Posterior vena cava (tissue), 2 donors: ENCODE results near the gene CCT6B. TPM values are rescaled to one million over a fixed set of nuclear protein-coding genes. Genes with fewer than 3 reads are reported as not detected.
A peak's percentile ranks its signal among the peaks of the same experiment; 100 is the strongest.
"Not testable (repeated sequence)": the region's sequence is repeated elsewhere in the genome, so short reads cannot be mapped to it uniquely, and the experiment has no call there.

ENCODE experiments used
- DNase-seq: peaks from one replicate; pipeline ENCODE4 v3.0.0-alpha.2; 2020; ENCODE audit warnings: low spot score
- intact Hi-C, 2 donors: fragments of 100-400 bp; cut with DNase I; formaldehyde crosslinking; loops; one replicate each; pipeline versions ENCODE4 v1.14.1 to v1.14.2; 2022 to 2023
- total RNA-seq, 2 donors: library from RNA; stranded (reverse); fragmentation: NEBNext Ultra II Directional; extraction: Animal tissue kit (Norgen Biotek cat#: 25700); gene quantifications; one replicate each; pipeline ENCODE4 v1.2.1, GENCODE V29; 2021
- donor health status: DM: yes; HTN: yes; CAD: no.
- donor health status: DM: yes; HTN: yes; CAD: no.

CCT6B gene
- total RNA-seq, 2 donors from 2014 or later = 1.8 to 2.4 TPM

DNA sequence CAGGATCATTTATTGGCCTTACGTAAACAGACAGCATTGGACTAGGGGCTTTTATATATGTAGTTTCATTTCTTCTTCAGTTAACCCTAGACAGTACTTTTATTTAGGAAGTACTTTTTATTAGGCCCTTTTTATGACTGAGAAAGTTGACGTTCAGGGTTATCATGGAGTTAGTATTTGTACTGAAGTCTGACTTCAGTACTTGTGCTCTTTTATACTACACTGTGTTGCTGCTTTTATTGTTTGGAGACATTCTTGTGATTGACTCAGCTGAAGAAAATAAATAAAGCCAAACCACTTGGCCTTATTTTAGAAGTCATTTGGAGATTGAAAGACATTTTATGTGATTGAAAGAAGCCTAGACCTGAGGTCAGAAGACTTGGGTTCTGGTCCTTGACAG, 26.0 kb upstream of the CCT6B start:
- no peak for DNase-seq
- intact Hi-C loops = loop anchor here in 1 of 2 donors (2.0 kb wide), 1 partner anchor 52 kb away; no protein-coding TSS in a partner anchor

- intact Hi-C loops = no loop called here
- DNase-seq = no peak
These were observed 20.4 kb upstream of the CCT6B start for GRCh38 chr17:34981538-34982241.

GRCh38 chr17:34980681-34981537, 19.6 kb upstream of the CCT6B start:
- DNase-seq = peak; percentile 93
- intact Hi-C loops = no loop called here

- peak; percentile 98 for DNase-seq
- intact Hi-C loops = no loop called here
These were observed 19.1 kb upstream of the CCT6B start, which contains the start of gene LIG3 for GRCh38 chr17:34980353-34980680. LIG3 (plus strand) TSS chr17:34980512; CDS start chr17:34983006, 2,494 bp downstream.

- intact Hi-C loops = no loop called here
- no peak for DNase-seq
These were observed 18.5 kb upstream of the CCT6B start for GRCh38 chr17:34979650-34980352.

DNA sequence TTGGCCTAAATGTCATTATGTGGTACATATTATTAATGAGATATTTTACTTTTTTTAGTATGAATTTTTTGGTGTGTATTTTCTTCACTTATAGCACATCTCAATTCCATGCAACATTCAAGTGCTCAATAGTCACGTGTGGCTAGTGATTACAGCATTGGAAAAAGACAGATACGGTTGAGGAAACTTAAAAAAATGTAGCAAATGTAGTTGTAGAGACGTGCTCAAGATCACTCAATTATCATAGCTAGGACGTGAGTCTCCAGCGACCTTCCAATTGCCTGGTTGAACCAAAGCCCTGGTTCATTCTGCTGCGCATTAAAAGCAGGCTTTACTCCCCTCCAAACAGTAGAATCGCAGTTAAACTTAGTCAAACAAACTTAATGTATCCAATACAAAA, 17.9 kb upstream of the CCT6B start:
- intact Hi-C loops = no loop called here
- DNase-seq = no peak

GRCh38 chr17:34974794-34975785, 13.8 kb upstream of the CCT6B start:
- DNase-seq = no peak
- intact Hi-C loops = no loop called here

DNA sequence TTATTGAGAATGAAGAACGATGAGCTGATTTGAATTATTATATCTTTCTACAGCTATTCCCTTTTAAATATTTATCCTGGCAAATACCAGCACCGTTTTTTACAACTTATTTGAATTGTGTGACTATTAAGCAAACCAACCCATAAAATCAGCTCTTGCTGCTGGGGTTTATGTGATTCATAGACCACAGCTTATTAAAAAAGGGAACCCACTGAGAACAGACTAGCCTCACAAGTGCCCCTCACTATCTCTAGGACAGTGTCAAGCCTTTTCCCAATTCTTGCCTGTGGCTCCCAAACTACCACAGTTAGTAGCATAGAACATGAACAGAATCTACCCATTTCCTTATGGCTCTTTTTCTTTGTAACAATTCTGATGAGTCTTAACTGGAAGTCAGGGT, 12.9 kb upstream of the CCT6B start:
- intact Hi-C loops = no loop called here
- DNase-seq = no peak

- no peak for DNase-seq
- intact Hi-C loops = no loop called here
These were observed 2.8 kb downstream of the CCT6B start for GRCh38 chr17:34958438-34958837.

GRCh38 chr17:34950780-34951179, 10.5 kb downstream of the CCT6B start:
- intact Hi-C loops, DNase-seq: not testable (repeated sequence)

- DNase-seq = no peak
- intact Hi-C loops = no loop called here
These were observed 31.0 kb downstream of the CCT6B start for GRCh38 chr17:34930283-34930682.

- intact Hi-C loops = no loop called here
- no peak for DNase-seq
These were observed 34.6 kb downstream of the CCT6B start for GRCh38 chr17:34926661-34927060.

GRCh38 chr17:34920676-34921075, 40.6 kb downstream of the CCT6B start:
- intact Hi-C loops = no loop called here
- no peak for DNase-seq

GRCh38 chr17:34917381-34917780, 43.9 kb downstream of the CCT6B start:
- intact Hi-C loops = no loop called here
- DNase-seq = no peak

DNA sequence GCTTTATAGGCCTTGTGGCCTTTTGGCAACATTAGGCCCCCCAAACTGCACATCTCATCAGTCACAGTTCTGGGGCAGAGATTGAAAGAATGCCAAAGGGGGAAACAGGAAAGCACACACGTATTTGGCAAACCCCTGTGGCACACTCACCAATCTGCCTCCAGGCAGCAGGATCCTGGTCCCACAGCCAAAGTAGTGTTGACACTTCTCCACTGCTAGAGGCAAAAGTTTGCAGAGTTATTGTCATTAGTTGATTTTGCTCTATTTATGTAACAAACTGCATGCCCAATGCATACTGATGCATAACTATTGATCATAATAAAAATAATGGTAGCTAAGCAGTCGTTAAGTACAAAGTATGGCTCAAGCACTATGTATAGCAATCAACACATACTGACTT, 45.1 kb downstream of the CCT6B start:
- DNase-seq = no peak
- intact Hi-C loops = no loop called here

- intact Hi-C loops = no loop called here
- DNase-seq = no peak
These were observed 48.3 kb downstream of the CCT6B start for GRCh38 chr17:34913001-34913400.

DNA sequence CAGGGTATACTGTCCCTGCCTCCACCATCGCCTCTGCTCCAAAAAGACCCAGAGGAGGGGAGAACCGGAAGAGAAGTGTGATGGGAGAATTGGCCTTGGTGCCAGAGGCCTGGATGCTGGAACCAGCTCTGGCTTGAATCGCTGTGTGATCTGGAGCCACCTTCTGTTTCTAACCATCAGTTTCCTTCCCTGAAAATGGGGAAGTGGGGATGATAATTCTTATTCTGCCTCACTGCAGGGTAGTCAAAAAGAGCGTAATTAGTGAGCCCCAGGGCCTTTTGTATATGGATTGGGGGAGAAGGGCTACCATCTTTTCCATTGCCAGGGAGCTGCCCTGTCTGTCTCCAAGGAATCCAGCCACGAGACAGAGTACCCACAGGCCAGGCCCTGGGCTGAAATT, 52.2 kb downstream of the CCT6B start:
- DNase-seq = no peak
- intact Hi-C loops = no loop called here

DNA sequence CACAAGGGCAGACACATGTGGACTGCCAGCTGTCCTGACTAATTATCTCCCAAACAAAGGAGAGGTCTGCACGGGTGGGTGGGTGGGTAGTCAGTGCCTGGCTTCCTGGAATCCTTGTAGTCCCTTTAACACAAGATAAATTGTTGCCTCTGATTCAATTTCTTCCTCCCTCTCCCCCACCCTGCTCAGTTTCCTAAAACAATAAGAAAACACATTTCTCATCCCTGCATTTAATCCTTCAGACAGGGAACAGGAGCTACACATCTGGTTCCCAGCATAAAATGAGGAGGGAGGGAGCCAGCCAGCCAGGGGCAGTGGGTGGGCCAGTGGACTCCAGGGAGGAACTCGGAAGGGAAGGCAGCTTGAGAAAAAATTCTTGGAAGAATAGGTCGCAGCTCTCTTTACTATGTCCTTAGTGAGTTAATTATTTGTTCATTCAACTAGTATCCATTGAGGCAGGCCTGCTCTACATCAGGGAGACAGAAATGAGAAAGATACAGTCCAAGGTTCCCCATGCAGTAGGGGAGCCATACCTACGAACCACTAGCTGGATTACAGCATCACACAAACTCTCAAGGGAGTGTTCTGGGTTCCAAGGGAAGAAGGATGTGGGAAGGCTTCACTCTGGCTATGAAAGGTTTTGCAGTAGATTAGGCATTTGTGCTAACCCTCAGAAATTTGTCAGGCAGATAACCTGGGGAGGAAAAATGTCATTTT, 58.3 kb downstream of the CCT6B start:
- DNase-seq = no peak
- intact Hi-C loops = loop anchor here in 1 of 2 donors (2.0 kb wide), 1 partner anchor 76 kb away; no protein-coding TSS in a partner anchor
